Right kidney (tissue), 1 donor: Measurements from ENCODE around the gene ZMYND8.

Experiments used
- DNase-seq: peaks from one replicate; pipeline ENCODE4 v3.0.0-alpha.2; 2016

Gene ZMYND8

DNA sequence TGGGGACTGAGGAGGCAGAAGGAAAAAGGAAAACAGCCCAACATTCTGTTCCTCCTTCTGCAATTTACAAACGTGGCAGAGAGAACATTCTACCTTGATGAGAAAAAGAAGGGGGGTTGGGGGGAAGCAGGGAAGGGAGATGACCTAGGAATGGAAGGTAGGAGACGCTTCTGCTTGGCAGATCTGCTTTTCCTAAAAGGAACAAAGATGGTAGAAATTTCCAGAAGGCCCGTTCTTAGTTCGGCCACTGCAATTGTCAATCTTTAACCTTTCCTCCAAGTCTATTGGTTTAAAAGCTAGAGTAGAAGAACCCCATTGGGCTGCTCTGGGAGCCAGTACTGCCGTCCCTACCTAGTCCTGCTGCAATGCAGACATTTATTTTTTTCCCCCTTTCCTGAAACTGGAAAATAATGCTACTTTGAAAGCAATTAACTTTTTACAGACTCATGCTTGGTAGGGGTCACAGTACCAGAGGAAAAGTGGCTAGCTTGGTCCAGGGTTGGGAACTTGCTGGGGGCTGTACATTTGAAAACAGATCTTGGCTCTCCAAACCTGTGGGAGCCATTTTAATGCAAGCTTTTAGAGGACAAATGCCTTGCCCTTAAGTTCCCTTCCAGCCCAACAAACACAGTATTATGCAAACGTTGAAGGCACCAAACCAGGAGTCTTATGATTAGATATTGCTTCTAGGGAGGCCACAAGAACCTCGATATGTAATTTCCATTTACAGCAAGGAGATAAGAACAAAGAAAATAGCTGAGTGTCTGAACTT lies 2.6 kb downstream of the ZMYND8 start:
- peak; percentile 51 for DNase-seq

DNA sequence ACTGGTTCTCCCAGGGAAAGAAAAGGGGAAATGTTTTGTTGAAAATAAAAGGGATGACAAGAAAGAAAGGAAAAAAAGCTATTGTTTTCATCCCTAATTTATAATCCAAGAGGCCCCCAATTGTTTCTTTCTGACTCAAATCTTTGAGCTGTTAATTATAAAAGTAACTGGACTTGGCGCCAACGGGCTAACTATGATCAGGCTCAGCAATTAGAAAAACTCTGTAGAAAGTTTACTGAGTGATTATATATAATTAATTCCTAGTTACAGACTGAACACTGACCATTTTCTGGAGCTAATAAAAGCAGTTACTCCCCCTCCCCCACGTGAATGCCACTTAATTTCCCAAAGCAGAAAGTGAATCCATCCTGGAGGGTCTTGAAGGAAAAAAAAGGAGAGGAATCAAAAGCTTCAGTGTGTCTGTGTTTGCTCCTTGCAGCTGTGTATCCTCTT lies 3.2 kb downstream of the ZMYND8 start:
- no peak for DNase-seq

DNA sequence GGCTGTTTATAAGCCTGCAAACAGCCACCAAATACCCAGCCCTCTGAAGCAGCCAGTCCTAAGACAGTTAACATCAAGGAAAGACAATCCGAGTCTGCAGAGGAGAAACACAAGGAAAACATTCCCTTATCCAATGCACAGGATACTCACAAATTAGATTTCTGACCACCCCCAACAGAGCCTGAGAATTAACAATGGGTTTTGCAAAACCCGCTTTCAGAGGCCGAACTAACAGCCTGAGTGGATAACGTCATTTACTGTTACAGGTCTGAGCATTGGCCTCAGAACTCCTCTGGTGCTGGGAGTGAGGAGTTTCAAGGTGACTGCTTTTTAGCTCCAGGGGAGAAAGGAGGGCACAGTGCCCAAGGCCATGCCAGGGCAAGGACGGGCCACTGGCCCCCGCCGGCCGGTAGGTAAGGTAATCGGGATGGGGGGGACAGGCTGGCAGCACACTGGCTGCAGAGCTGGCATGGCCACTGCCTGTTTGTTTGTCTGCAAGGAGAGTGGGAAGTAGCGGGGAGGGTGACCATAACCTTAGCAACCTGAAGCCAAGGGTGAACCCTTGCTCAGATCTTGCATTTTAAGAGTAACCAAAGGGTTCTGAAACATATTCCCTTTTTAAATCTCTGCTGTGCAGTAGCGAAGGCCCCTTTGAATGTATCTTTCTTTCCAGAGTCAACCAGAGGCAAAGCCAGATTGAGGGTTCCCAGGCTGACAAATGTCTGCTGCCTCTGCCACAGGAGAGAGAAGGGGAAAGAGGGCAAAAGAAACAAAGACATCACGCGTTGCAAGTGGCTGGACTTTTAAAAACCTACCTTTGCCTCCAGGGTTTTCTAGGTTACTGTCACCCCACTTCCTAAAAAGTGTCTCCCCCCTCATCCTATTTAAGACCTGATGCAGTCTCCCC lies 3.9 kb downstream of the ZMYND8 start:
- peak; percentile 77 for DNase-seq

DNA sequence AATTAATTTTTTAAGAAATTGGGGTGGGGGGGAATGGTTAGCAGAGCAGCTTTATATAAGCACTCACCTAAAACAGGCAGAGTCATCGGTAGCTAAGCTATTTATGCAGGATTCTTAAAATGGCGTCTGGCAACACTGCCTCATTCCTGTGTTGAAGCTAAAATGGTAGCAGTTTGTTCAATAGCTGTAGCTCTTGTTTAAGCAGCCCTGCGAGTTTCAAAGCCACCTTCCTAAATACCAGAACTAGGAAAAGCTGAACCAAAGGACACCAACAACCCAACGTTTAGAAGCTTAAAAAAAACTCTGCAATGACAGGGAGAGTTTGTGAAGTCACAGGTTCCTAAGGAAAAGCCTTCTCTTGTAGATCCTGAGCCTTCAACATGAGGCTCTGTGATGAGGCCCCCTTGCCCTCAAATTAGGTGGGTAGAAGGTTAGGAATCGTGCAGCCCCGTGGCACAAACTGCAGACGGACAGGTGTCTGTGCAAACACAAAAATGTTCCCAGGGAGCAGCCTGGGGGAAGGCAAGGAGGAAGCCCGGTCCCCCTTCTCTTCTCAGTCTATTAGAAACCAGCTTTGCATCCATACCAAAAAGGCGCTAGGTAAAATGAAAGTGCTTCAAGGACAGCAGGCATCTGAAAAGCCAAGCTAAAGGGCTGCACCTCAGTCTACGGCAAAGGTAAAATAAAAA lies 4.7 kb downstream of the ZMYND8 start:
- DNase-seq = peak; percentile 75

DNA sequence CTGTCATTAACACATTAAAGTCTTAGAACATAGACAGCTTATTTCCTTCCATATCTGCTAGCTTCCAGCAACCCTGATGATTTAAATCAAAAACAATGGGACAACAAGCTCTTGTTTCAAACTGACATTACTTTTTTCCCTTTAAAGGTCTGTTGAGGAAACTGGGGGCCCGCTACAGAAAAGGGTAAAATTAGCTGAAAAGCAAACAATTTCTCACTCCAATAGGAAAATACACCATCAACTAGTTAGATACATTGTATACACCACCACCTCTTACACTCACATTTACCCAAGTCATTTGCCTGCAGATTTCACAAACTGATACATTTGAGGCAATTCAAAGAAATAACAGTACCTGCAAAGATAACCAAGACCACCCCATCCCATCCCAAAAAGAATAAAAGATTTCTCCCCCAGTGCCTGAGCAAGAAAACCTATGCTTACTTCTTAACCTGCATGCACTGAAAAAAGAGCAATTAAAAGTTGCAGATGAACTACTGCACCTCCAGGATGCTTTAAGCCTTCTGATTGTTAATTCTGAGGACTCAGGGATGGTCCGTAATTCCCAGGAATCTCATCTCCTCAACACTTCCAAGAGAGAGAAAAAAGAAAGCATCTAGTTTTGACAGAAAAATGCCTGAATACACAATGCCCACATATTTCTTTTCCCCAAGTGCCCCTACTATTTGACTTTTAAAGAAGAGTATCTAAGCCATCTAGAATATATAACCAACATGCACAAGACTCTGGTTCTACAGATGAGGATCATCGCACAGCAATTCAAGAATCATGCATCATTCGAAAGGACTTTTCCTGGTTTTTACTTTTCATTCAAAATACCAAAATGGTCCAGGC lies 5.6 kb downstream of the ZMYND8 start:
- no peak for DNase-seq

DNA sequence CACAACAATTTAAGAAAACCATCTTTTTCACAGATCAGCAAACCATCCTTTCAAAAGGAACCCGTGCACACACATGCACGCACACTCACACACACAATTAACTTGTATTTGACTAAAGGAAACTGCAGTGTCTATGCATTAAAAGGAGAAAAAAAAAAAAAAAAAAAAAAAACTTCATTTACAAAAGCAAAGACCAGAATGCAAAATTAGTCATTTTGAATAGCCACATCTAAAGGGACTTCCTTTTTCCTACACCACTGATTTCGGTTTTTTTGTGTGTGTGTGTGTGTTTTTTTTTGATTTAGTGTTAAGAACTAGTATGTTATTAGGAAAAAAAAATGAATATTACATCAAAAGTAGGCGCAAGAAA lies 6.3 kb downstream of the ZMYND8 start:
- no peak for DNase-seq

DNA sequence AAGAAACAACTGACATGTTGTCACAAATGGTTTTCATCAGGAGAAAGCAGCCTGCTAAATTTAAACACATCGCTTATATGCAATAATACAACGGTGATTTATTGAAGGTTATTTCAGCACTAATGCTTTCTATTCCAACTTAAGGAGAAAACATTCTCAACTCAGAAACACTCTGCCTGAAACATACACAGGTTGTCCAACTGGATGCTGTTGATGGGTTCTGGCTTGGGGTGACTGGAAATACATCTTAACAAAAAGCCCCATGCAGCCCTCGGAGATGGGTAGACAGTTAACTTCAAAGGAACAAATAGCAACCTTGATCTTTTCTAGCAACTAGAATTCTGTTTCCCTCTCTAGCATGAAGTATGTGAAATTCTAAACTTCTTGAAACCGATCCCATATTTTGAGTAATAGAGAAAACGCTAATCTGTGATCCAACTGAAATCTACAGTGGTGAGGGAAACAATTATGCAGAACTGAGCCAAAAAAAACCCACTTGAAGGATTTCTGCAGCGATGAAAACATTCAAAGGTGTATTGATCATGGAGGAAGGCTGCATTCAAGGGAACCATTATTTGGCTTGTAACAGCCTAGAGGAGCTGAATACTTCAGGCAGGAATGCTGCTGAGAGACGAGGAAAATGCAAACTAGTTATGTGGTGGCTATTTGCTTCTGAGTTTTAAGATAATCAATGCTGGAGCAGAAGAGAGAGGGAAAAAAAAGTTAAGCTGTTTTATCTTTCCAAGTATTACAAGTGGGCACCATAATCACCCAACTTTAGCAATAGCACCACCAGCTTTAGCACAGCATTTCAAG lies 6.9 kb downstream of the ZMYND8 start:
- DNase-seq = no peak

DNA sequence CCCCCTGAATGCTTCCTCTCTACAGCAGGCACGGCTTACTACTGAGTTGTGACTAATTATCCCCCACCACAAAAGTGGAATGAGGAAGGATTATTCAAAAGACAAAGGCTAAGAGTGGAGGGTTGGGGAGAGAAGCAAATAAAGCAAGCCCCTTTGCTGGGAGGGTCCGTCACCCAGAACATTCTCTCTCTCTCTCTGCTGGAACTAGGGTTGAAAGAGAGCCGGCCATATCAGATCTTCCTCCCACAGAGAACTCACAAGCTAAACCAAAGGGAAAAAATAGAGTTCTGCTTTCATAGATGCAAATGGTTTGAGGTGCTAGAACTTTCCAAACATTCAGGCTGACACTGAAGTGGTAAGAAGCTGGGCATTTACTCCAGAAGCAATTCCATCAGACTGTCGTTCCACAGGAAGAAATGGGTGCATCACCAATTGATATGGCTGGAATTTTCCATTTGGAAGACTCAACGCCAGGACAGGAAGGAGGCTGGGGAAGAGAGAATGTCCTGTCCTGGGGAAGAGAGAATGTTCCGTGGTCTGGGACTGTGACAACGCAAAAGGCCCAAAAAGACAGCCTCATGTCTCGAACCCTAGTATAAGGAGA lies 7.9 kb downstream of the ZMYND8 start:
- no peak for DNase-seq

DNA sequence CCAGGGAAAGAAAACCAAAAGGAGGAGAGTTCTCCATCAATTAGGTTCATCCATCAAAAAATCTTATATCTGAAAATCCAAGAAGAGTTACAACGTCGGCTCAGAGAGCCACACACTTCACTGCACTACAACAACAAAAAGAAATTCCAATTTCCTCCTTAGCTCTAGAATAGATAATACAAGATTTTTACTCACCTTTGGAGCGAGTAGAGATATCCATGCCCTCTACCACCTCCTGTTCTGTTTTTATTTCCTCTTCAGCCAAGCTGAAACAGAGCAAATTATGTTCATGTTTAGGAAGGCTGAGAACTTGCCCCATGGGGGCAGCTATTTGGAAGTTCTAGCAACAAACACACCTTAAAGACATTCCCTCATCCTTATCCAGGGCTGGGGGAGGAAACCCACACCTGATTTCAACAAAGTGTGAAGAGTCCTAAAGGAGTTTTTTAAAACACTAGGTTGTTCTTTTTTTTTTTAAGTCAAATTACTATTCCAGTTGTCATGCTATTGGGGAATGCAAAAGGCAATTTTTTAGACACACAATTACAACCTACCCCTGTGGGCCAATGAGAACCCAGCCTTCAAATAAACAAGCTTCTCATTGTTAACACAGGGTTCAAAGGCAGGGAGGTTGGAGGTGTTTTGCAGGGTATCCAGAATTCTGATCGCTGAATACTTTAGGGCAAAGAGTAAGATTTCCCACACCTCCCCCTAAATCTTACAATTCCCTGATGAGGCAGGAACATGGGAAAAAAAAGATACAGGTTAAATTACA lies 8.7 kb downstream of the ZMYND8 start:
- DNase-seq = no peak

DNA sequence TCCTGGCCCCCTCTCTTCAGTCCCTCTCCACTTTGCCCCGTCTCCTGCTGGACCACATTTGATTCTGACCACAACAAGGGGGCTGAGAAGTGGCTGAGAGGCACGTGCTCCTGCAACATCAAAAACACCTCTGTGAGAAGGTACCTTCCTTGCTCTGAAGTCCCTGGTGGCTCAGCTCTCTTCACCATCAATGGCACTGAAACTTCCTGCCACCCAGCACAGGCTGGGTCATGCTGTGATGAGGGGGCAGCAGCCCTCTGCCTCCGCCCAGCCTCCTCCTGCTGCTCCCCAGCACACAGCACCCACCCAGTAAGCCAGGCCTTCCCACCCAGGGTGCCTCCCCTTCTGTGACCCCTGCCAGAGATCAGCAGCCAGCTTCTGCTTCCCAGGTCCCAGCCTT lies 10.3 kb downstream of the ZMYND8 start:
- no peak for DNase-seq

DNA sequence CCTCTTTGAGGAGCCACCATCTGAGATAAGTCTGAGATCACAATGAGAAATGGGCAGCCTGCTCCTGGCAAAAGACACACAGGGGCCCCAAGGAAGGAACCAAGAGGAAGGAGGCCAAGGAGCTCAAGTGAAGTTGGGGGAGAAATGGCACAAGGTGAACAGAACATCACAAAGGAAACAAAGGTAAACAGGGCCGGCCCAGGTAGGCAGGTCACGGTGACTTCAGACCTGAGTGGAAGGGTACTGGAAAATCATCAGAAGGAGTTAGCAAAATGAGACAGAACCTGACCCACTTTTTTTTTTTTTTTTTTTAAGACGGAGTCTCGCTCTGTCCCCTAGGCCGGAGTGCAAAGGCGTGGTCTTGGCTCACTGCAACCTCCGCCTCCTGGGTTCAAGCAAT lies 11.3 kb downstream of the ZMYND8 start:
- DNase-seq = no peak

DNA sequence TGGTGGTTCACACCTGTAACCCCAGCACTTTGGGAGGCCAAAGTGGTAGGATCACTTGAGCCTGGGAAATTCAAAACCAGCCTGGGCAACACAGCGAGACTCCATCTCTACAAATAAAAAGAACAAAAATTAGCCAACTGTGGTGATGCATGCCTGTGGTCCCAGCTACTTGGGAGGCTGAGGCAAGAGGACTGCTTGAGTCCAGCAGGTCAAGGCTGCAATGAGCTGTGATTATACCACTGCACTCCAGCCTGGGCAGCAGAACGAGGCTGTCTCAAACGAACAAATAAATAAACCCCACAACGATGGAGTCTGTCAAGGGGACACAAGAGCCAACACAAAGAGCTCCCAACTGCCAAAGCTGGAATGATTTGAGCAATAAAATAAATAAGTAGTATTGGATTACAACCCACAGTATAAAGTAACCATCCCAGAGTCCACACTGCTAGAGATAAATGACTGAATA lies 13.5 kb downstream of the ZMYND8 start:
- DNase-seq = no peak

DNA sequence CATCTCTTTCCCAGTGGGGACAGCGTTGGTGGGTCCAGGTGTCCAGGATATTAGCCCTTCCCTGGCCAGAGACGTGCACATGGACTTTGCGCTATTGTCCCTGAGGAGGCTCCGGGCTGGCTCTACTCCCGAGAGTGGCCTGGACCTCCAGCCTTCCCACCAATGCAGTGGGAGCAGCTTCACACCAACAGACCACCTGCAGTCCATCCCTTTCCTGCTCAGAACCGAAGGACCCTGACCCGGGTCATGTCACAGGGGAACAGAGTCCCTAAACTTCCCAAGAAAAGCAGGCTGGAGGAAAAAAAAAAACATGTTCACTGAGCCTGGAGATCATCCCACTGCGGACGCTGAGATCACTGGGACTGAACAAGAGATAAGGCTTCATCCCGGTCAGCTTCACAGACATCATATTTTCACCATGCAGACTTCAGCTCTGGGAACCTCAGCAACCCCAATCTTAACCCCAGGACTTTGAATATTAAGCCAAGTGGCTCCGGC lies 18.3 kb downstream of the ZMYND8 start:
- no peak for DNase-seq

DNA sequence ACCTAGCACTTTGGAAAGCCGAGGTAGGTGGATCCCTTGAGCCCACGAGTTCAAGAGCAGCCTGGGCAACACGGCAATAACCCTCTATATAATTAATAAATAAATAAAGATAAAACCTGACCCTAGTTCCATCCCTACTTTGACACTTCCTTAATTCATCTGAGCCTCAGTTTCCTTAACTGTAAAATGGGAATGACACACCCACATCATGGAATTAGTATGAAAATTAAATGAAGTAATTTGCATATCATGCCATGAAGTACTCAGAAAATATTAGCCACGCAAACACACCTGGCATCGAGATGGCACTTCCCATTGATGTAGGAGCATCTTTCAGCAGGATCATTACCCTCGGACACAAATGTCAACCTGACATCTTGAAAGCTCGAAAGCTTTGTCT lies 19.1 kb downstream of the ZMYND8 start:
- no peak for DNase-seq

DNA sequence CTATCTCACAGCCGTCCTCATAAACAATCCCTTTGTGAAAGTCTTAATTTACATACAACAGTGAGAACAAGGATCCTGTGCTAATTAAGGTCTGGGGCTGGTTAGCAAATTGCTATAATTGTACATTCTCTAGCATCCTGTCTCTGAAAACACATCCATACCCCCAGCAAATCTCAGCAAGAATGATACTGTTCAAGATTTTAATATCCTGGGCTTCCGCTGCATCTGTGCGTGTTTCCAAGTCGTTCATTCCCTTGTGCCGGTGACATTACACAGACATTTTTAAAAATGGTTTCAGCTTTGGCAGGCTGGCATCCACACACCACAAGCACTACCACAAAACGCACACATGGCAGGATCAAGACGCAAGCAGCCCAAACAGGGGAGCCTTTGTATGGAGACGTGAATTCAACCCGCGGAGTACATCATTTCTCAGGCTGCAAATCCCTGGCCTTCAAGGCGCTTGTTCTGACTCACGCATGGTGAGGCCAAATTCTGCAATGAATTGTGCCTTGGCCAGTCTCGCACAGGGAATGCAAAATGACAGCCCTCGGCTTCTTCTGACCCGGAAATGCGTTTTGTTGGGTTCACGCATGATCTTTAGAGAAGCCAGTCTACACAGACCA lies 20.3 kb downstream of the ZMYND8 start:
- DNase-seq = no peak

DNA sequence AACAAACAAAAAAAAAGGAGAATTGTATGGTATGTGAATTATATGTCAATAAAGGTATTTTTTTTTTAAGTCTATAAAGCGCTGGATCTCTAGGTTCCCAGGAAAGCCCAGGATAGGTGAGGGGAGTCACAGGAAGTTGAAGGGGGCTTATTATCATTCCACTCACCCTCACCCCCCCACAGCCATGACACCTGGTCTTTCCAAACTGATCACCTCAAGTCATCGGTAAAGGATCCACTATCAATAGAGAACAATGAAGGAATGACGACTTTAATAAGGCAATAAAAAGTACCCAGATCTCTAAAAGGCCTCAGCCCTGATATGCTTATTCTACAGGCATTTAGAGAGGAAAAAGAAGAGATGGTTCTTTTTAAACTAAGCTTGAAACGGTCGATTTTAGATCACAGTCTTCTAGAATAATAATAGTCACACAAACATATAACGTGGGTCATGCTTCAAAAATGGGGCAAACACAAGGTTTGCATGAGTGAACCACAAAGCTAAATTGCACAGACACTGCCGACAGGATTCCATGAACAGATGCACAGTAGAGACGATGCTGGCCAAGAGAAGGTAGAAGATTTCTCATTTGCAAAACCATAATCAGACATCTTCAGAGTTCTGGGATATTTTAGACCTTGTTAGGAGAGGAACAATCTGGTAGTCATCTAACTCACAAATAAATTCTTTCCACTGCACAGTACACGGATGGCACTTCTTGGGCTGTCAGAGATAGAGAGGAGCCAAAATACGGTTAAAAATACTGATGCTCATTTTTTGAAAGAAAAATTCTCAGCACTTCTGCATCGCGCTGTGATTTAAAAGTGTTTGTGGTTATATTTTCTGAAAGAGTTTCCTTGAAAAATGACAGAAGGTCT lies 21.0 kb downstream of the ZMYND8 start:
- DNase-seq = no peak

DNA sequence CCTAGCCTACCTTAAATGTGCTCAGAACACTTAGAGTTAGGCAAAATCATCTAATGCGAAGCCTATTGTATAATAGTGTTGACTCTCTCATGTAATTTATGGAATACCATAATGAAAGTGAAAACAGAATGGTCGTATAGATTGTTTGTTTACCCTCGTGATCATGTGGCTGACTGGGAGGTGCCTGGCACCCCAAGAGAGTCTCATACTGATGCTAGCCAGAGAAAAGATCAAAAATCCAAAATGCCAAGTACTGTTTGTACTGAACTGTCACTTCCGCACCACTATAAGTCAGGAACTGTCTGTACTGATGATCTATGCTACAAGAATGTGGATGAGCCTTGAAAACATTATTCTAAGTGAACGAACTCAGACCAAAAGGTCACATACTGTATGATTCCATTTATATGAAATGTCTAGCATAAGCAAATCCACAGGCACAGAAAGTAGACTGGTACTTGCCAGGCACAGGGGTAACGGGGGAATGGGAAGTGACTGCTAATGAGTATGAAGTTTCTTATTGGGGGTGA lies 22.4 kb downstream of the ZMYND8 start:
- no peak for DNase-seq
